ENCODE results near the gene UNC5A.

Gene UNC5A

DNA sequence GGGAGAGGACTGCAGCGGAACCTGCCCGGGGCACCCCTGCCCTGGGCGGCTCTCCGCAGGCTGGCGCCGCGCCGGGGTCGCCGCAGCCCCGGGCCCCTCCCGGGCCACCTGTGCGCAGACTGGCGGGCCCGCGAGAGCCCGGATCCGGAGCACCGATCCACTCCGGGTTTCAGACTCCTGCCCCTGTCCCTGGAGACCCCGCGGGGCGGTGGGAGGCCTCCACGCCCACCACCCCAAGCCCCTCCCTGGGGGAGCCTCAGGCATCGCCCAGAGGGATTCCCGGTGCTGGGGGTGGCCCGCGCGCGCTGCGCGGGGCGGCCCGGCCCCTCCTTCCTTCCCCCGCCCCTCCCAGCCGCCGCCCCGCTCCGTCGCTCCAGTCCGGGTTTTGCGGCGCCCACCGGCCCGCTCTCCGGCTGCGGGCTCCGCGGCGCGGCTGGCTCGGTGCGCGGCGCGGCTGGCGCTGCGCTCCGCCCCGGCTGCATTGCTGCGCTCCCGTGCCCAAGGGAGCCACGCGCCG lies at the start of gene UNC5A:
Gene UNC5A (plus strand): TSS at position 479 of the 517 bp plus-strand sequence. CDS start 192 bp downstream, outside the sequence.
- DNase-seq = peak; percentile 55 to 60

DNA sequence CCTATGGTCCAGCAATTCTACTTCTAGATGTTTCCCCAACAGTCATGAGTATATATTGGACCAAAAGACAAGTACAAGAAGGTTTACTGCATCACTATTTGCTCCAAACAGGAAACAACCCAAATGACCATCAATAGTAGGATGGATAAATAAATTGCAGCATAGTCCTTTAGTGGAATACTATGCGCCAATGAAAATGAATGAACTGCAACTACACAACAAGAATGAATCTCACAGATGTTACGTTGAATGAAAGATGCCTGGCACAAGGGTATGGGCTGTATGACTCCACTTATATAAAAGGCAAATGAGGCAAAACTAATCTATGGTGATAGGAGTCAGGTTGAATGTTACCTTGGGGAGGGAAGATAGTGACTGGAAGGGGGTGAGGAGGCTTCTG lies 48.6 kb upstream of the UNC5A start:
- DNase-seq = no peak

- DNase-seq = no peak
These were observed 47.9 kb upstream of the UNC5A start for GRCh38 chr5:176762489-176762888.

GRCh38 chr5:176765687-176766086 lies 44.7 kb upstream of the UNC5A start:
- DNase-seq = no peak

DNA sequence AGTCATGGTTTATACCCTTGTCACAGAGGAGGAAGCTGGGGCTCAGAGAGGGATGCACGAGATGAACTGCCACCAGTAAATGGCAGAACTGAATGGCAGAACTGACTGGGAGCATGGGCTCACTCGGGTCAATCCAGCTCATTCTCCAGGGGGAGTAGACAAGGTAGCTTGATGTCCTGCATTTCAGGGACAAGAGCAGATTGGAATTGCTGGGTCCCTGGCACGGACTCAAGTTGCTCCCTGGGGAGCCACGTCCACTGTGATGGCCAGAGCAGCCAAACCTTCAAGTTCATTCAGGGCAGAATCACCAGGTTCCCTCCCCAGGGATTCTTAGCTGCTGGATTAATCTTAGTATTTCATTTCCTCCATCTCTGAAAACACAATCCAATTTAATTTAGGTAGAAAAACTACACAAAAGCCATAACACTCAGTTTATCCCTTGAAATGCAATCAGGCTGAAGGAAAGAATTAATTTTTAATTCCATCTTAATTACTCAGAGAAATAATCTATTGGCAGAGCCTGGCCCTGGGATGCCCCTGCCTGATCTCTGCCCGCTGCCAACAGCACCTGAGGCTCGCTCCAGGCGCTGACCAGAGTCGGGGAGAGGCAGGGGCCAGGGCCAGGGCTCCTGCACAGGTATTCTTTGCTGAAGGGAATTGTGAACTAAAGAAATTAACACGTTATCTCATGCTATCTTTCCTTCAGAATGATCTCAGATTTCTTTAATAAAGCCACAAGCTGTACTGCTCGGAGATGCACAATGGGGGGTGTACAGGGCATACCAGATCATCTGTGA lies 42.0 kb upstream of the UNC5A start:
- no peak for DNase-seq

DNA sequence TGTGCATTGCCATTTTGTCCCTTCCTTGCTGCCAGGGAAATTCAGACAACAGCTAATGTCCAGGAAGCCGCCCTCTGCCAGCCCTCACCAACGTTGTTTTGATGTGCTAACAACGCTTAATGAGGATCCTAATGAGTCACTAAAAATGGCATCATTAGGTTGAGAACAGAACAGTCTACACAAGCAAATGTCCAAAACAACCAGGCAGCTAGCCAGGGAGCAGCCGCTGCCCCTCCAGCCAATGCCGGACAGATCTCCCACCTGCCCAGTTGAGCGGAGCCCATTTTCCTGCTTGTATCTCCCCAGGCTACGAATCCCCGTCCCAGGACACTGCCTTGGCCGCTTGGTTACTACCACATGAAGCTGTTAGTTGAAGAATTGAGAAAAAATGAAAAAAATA lies 40.4 kb upstream of the UNC5A start:
- no peak for DNase-seq

DNA sequence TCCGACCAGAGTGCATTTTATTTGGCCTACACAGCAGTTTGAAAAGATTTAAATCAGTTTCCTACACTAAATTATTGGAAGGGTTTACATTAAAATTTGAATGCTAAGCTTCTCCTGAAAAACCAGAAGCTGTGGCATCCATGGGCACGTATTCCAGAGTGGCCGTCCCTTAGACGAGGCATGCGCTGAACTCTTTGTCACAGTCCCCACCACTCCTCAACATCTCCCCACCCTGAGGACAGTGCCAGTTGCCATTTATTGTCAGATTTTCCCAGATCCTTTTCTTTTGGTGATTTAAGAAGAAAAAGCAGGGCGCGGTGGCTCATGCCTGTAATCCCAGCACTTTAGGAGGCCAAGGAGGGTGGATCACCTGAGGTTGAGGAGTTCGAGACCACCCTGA lies 39.9 kb upstream of the UNC5A start:
- DNase-seq = no peak

DNA sequence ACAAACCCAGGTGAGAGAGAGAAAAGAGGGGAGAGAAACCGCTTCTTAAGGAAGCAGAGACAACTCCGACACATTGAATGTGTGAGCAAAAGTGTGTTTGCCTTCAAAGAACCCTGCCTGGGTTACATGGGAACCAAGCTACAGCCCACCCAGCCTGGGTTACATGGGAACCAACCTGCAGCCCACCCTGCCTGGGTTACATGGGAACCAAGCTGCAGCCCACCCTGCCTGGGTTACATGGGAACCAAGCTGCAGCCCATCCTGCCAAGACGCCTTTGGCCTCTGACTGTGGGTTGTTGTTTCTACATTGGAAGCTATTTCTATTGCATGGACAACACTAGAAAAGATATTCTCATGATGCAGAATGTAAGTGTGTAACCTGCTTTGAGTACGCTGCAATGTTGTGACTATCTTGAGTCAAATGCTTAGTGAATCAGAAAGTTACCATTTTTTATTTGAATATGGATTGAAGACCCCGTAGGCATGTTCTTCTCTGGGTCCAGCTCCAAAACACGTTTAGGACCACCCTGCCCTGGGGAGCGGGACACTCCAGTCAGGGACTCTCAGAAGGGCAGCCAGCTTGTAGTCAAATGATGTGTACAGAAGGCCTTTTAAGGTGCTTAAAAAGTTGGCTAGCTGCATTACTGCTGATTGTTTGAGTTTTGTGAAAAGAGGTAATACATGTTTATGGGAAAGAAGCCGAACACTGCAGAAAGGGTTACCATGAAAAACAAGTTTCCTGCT lies 39.1 kb upstream of the UNC5A start:
- DNase-seq = no peak

DNA sequence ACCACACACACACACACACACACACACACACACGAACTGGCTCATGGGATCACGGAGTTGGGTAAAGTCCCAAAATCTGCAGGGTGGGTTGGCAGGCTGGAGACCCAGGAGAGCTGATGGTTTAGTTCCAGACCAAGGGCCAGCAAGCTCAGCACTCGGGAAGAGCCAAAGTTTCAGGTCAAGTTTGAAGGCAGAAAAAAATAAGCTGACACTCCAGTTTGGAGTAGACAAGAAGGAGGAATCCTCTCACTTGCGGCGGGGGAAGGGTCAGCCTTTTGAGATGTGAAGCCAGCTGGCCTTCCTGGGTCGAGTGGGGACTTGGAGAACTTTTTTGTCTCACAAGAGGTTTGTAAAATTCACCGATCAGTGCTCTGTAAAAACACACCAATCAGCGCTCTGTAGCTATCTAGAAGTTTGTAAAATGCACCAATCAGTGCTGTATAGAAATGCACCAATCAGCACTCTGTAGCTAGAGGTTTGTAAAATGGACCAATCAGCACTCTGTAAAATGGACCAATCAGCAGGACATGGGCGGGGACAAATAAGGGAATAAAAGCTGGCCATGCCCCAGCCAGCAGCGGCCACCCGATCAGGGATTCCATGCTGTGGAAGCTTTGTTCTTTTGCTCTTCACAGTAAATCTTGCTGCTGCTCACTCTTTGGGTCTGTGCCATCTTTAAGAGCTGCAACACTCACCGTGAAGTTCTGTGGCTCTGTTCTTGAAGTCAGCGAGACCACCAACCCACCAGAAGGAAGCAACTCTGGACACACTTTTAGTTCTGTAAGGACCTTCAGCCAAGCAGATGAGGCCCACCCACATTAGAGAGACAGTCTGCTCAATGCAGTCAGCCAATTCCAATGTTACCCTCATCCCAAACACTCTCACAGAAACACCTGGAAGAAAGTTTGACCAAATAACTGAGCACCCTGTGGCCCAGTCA lies 37.8 kb upstream of the UNC5A start:
- no peak for DNase-seq

DNA sequence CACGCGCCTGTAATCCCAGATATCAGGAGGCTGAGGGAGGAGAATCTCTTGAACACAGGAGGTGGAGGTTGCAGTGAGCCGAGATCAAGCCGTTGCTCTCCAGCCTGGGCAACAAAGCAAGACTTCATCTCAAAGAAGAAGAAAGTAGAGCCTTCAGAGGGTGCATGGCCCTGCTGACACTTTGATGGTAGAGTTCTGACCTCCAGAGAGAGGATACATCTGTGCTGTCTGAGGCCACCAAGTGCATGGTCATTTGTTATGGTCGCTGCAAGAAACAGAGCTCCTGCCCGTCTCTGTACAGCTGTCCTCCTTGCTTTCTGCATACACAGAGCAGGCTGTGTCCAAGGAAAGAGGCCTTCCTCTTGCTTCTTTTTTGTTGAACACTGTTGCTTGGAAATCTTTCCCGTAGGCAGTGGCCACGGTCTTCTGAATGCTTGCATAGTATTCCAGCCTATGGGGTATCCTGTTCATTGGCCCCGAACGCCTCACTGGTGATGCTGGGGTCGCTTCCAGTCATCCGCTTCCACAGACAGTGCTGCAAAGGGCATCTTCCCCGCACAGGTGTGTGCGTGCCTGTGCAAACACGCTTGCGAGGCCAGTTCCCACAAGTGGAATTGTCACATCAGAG lies 36.8 kb upstream of the UNC5A start:
- DNase-seq = no peak

DNA sequence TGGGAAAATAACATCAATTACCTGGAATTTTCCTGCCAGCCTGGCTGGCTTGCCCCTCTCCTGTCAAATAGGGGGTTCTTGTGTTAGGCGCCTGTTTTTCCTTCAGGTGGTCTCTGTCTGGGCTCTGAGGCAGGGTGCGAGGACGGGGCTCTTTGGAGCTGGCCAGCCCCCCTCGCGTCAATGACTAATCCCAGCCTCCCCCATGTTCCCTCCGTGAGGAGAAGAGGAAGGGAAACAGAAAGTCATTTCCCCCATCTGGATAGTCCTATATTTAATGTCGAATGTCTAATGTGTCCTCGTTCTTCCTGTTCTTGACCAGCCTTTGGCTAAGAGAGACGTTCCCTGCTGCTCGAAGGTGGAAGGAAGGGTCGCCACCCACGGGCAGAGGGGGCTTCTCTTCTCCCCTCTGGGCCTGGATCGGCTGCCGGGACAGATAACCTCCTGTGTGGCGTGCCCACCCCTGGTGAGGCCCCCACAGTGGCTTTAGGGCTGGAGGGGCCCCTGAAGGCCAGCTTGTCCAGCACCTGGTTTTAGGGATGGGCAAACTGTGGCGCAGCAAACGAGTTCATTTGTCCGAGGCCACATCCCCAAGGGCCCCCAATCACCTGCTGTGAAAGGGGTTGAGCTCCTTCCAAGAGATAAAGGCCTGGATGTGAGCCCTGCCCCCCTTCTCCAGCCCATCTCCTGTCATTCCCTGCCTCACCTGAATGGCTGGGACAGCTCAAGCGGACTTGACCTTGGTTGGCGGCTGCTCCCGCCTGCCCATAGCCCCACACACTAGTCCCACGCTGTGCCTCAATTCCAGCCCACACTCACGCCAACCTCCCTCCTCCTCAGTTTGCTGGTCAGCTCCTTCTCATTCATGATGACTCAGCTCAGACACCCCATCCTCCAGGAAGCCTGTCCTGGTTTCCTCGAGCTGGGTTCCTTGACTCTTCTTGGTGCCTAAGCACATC lies 35.9 kb upstream of the UNC5A start:
- DNase-seq = no peak

GRCh38 chr5:176775409-176775808 lies 35.0 kb upstream of the UNC5A start:
- no peak for DNase-seq

- no peak for DNase-seq
These were observed 34.1 kb upstream of the UNC5A start for GRCh38 chr5:176776141-176776865.

- no peak for DNase-seq
These were observed 33.4 kb upstream of the UNC5A start for GRCh38 chr5:176776916-176777315.

DNA sequence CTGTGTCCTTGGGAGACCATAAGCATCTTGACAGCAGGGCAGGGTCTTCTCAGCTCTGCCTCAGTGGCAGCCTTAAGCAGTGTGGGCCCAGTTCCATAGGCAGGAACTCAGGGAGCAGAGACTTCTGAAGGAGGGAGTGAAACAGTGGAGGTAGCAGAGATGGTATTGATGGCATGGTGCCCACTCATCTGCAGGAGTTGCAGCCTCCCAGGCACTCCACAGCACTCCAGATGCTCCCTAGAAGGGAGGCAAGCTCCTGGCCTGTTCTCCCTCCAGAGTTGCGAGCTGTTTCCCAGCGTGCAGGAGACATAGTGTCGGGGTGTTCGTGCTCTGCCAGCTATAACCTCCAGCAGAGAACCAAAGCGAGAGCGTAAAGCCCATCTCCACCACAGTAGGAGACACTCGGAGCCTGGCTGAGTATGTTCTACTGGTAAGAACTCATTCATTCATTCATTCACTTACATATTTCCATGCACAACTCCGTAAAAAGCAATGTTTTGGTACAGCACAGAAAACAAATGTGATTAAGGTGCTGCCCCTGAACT lies 31.4 kb upstream of the UNC5A start:
- no peak for DNase-seq

DNA sequence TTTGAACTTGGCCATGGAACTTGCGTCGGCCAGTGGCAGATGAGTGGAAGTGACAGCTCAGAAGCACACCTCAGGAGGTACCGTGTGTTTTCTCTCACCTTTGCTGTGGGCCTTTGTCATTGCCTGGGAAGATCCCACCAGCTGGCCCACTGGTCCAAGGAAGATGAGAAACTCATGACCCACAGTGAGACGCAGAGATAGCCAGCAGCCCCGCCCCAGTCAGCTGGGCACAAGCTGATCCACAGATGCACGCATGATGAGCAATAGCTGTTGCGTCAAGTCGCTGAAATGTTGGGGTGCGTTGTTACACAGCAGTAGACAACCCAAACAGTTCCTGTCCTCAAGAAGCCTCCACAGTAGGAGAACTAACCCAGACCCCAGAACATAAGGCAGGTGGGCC lies 30.8 kb upstream of the UNC5A start:
- no peak for DNase-seq

DNA sequence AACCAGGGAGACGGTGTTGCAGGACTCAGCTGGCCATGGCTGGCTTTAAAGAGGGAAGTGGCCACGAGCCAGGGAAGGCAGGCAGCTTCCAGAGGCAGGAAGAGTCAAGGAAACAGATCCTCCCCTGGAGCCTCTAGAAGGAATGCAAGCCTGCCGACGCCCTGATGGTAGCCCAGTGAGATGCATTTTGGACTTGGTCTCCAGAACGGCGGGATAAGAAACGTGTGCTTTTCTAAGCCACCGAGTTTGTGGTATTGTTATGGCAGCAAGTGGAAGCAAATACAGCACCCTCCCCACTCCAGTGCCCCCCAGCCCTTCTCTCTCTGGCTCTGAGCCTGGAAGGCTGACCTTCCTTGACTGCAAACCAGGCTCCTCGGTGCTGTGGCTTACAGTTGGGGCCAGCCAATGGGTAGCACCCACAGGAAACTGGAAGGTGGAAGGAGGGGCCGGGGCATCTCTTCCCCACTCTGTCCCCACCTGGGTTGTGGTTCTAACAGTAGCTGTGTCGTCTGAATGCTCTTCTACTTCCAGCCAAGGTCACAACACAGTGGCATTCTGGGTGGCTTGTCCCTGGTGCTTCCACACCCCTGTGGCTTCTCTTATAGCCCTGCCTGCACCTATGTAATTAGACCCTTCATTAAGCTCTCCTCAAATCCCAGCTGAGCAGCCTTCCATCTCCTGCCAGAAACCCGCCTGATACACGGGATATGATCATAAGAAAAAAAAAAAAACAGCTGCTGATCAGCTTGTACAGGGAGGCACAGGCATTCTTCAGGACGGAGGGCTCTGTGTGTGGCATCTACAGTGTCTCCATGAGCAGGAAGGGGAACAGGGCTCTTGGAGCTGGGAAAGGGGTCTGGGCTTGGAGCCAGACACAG lies 29.9 kb upstream of the UNC5A start:
- DNase-seq = no peak

DNA sequence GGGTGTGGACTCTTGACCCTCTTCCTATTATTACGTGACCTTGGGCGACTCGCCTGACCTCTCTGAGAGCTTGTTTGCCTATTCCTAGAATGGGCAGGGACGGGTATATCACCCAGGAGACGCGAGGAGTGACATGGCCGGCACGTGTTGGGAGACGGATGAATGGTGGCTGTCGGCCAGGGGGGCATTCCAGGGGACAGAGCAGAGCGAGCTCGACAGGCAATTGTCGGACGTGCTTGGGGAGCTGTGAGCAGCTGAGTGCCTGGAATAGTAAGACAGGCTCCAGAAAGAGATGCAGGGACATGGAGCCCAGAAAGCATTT lies 29.3 kb upstream of the UNC5A start:
- DNase-seq = no peak
